Measurements from ENCODE around the gene CLCN7.

DNA sequence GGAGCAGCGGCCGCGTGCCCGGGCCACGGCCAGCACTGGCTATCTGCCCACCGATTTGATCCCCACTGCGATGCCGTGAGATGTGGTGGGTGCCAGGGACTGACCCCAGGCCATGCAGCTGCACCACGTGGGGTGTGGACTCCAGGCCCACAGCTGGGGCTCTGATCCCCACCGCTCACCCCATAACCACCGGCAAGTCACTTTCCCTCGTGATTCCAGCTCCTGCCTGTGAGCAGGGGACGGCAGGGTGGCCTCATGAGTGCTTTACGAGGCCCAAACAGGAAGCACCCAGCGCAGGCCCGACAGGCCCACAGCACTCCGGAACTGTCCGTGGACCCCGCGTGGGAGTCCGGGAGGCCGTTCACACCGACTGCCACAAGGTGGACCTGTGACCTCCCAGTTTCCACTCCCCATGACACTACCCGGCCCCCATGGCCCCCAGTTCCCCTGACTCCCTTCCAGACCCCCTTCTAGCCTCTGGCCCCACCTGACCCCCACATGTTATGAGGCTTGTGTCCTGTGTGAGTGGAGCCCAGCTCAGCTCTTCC lies 13.3 kb upstream of the CLCN7 start:
- no peak for TF ChIP-seq CTCF (conservative IDR thresholded peaks at IDR 0.05; ENCODE audit: low read length)
- no peak for TF ChIP-seq EZH2phosphoT487 (IDR thresholded peaks at IDR 0.05; ENCODE audit: borderline replicate concordance, low read depth, low read length)
